Parathyroid adenoma (tissue), 2 donors: ENCODE measurements around the gene CCL1.

Source experiments
- H2AFZ ChIP-seq: fragments of 300-600 bp; sonication (generic); one replicate; pipeline ENCODE4 v1.7.0; 2017; ENCODE audit warnings: antibody characterized with exemption, mild to moderate bottlenecking
- H3K27ac ChIP-seq: fragments of 300-600 bp; sonication (generic); one replicate; pipeline ENCODE4 v1.7.0; 2017
- H3K27me3 ChIP-seq: fragments of 300-600 bp; sonication (generic); one replicate; pipeline ENCODE4 v1.7.0; 2017; ENCODE audit warnings: low read length; ENCODE audit not compliant: control insufficient read depth, insufficient read depth
- H3K36me3 ChIP-seq: fragments of 300-600 bp; sonication (generic); one replicate; pipeline ENCODE4 v1.7.0; 2017; ENCODE audit warnings: low read length; ENCODE audit not compliant: control insufficient read depth, insufficient read depth
- H3K4me1 ChIP-seq: fragments of 300-600 bp; sonication (generic); one replicate; pipeline ENCODE4 v1.7.0; 2017; ENCODE audit warnings: control low read depth
- H3K4me2 ChIP-seq: fragments of 300-600 bp; sonication (generic); one replicate; pipeline ENCODE4 v1.7.0; 2017; ENCODE audit warnings: low read length
- H3K4me3 ChIP-seq: fragments of 300-600 bp; sonication (generic); one replicate; pipeline ENCODE4 v1.7.0; 2017; ENCODE audit warnings: low read depth, low read length
- H3K79me2 ChIP-seq: fragments of 300-600 bp; sonication (generic); one replicate; pipeline ENCODE4 v1.7.0; 2017; ENCODE audit warnings: control low read depth
- H3K9ac ChIP-seq: fragments of 300-600 bp; sonication (generic); one replicate; pipeline ENCODE4 v1.7.0; 2017; ENCODE audit warnings: mild to moderate bottlenecking
- H3K9me3 ChIP-seq: fragments of 300-600 bp; sonication (generic); one replicate; pipeline ENCODE4 v1.7.0; 2017; ENCODE audit warnings: low read length; ENCODE audit not compliant: control insufficient read depth
- CTCF ChIP-seq: fragments of 300-600 bp; sonication (generic); IDR thresholded peaks from one replicate; pipeline ENCODE4 v1.7.0; 2017; ENCODE audit warnings: antibody characterized with exemption, mild to moderate bottlenecking
- donor health status: primary hyperparathyroidism.

CCL1 gene

GRCh38 chr17:34408439-34408838 lies 45.4 kb upstream of the CCL1 start:
- no peaks in the 10 kb centered on the region for H3K36me3 ChIP-seq
- TF ChIP-seq CTCF: no peak
- no peak overlapping the region for H3K4me2 ChIP-seq
- H3K79me2 ChIP-seq: no peaks in the 10 kb centered on the region
- no peak overlapping the region for H3K27ac ChIP-seq
- H2AFZ ChIP-seq: no peak overlapping the region
- no peaks in the 10 kb centered on the region for H3K9me3 ChIP-seq
- no peaks in the 10 kb centered on the region for H3K4me1 ChIP-seq
- H3K9ac ChIP-seq: no peak overlapping the region
- H3K4me3 ChIP-seq: no peak overlapping the region
- no peaks in the 10 kb centered on the region for H3K27me3 ChIP-seq

- no peak for TF ChIP-seq CTCF
- Histone ChIP-seq H3K36me3 (no peaks in the 10 kb centered on the region), H3K79me2 (no peaks in the 10 kb centered on the region), H3K4me3 (no peak overlapping the region), H3K27ac (no peak overlapping the region), H3K27me3 (no peaks in the 10 kb centered on the region), H3K9me3 (no peaks in the 10 kb centered on the region), H2AFZ (no peak overlapping the region), H3K4me1 (no peaks in the 10 kb centered on the region), H3K9ac (no peak overlapping the region), H3K4me2 (no peak overlapping the region)
Observed at GRCh38 chr17:34406226-34406625, 43.2 kb upstream of the CCL1 start.

GRCh38 chr17:34403006-34403405 lies 40.0 kb upstream of the CCL1 start:
- TF ChIP-seq CTCF: no peak

GRCh38 chr17:34401165-34401564 lies 38.1 kb upstream of the CCL1 start:
- Histone ChIP-seq H3K4me2 (no peak overlapping the region), H3K4me3 (no peak overlapping the region), H3K79me2 (no peaks in the 10 kb centered on the region)

More at GRCh38 chr17:34403006-34403405, 40.0 kb upstream of the CCL1 start:
- Histone ChIP-seq H3K4me3 (no peak overlapping the region), H3K36me3 (no peaks in the 10 kb centered on the region), H2AFZ (no peak overlapping the region), H3K79me2 (no peaks in the 10 kb centered on the region), H3K27ac (no peak overlapping the region), H3K27me3 (no peaks in the 10 kb centered on the region), H3K4me1 (no peaks in the 10 kb centered on the region), H3K9ac (no peak overlapping the region), H3K4me2 (no peak overlapping the region), H3K9me3 (no peaks in the 10 kb centered on the region)

More at GRCh38 chr17:34401165-34401564, 38.1 kb upstream of the CCL1 start:
- Histone ChIP-seq H3K9me3 (no peaks in the 10 kb centered on the region), H3K36me3 (no peaks in the 10 kb centered on the region), H3K27ac (no peak overlapping the region), H2AFZ (no peak overlapping the region), H3K4me1 (no peaks in the 10 kb centered on the region), H3K9ac (no peak overlapping the region), H3K27me3 (no peaks in the 10 kb centered on the region)
- TF ChIP-seq CTCF: no peak
